Neural crest cell (in vitro differentiated cells): ENCODE data around the gene RPL10L. TPM values are rescaled to one million over a fixed set of nuclear protein-coding genes. Genes with fewer than 3 reads are reported as not detected.
A peak's percentile ranks its signal among the peaks of the same experiment; 100 is the strongest.

ENCODE experiments used
- DNase-seq: peaks from one replicate; pipeline ENCODE4 v3.0.0; 2021; ENCODE audit warnings: low read depth, mixed read lengths, low spot score
- H3K27ac Mint-ChIP-seq: one replicate; pipeline ENCODE4 v1.8.0; 2021; ENCODE audit warnings: mild to moderate bottlenecking, mixed read lengths; ENCODE audit not compliant: unreplicated experiment
- H3K27me3 Mint-ChIP-seq: 2 replicates; pipeline ENCODE4 v1.8.0; 2021; ENCODE audit warnings: low read depth, mild to moderate bottlenecking, mixed read lengths
- H3K36me3 Mint-ChIP-seq: 2 replicates; pipeline ENCODE4 v1.8.0; 2021; ENCODE audit warnings: low read depth, mild to moderate bottlenecking, mixed read lengths
- H3K4me1 Mint-ChIP-seq: 2 replicates; pipeline ENCODE4 v1.8.0; 2021; ENCODE audit warnings: mixed read lengths
- H3K4me3 Mint-ChIP-seq: one replicate; pipeline ENCODE4 v1.8.0; 2021; ENCODE audit warnings: mild to moderate bottlenecking, mixed read lengths
- H3K9me3 Mint-ChIP-seq: 2 replicates; pipeline ENCODE4 v1.8.0; 2021; ENCODE audit warnings: mixed read lengths
- long read RNA-seq: library from polyadenylated mRNA; unstranded; transcript quantifications from one replicate; pipeline ENCODE4 v2.0.0, GENCODE V29; 2020
- total RNA-seq: library from RNA; stranded (reverse); gene quantifications from 2 replicates; pipeline ENCODE4 v1.2.1, GENCODE V29; 2021
- TF ChIP-seq, protein P1 (sequence below): fragments of 200-600 bp; sonication (generic); conservative IDR thresholded peaks from 2 replicates; pipeline ENCODE4 v1.5.0; 2021; ENCODE audit warnings: antibody characterized with exemption, mild to moderate bottlenecking

Gene RPL10L
- not detected in 2 replicates for total RNA-seq
- long read RNA-seq = 0 reads

DNA sequence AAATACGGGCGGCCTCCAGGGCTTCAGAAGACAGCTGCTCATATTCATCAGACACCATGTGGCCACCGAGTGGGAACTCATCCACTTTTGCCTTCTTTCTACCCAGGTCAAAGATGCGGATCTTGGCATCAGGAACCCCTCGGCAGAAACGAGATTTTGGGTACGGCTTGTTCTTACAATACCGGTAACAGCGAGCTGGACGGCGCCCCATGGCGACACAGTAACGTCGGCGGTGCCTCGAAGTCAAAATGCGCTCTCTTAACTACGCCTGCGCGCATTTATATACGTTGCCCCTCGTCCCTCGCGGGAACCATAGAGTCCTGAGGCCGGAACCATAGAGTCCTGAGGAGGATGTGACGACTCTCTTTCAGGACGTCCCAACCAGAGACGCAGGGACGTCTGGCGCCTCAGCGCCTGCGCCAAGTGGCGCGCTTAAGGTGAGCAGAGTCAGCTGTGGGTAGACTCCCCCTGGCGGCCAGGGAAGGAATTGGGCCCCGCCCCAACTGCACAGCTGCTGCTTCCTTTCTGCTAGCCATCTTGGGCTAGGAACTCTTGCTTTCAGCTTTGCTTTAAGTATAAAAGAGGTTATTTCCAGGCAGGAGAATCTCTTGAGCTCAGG is at the start of gene RPL10L:
Gene RPL10L (minus strand): TSS at position 256 of the 619 bp plus-strand sequence. CDS start 45 bp downstream, at position 211.
- no peak for DNase-seq
- Mint-ChIP-seq H3K9me3 (peaks cover 2% of the 10 kb centered on the region), H3K36me3 (no peaks in the 10 kb centered on the region), H3K27me3 (no peaks in the 10 kb centered on the region), H3K4me1 (no peaks in the 10 kb centered on the region), H3K4me3 (no peak within 1 kb of the TSS), H3K27ac (no peak within 1 kb of the TSS)
- TF ChIP-seq, protein P1, sequence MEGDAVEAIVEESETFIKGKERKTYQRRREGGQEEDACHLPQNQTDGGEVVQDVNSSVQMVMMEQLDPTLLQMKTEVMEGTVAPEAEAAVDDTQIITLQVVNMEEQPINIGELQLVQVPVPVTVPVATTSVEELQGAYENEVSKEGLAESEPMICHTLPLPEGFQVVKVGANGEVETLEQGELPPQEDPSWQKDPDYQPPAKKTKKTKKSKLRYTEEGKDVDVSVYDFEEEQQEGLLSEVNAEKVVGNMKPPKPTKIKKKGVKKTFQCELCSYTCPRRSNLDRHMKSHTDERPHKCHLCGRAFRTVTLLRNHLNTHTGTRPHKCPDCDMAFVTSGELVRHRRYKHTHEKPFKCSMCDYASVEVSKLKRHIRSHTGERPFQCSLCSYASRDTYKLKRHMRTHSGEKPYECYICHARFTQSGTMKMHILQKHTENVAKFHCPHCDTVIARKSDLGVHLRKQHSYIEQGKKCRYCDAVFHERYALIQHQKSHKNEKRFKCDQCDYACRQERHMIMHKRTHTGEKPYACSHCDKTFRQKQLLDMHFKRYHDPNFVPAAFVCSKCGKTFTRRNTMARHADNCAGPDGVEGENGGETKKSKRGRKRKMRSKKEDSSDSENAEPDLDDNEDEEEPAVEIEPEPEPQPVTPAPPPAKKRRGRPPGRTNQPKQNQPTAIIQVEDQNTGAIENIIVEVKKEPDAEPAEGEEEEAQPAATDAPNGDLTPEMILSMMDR = peak; percentile 30

DNA sequence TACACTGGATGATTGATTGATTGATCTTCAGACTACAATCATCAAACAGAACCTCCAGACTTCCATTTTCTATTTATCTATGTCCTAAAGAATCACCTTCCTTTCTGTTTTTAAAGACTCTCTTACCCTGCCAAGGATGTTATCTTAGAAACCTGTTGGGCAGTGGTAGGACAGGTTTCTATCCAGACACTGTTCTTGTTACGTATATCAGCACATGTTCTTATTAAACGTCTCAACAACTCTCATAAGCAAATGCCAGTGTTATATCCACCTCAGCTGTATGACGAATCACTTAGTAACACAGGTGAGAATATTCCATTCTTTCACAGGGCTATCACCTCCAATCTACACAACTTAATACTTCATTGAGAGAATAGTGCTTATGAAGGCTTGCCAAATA is 40.2 kb upstream of the RPL10L start:
- H3K9me3 Mint-ChIP-seq = no peaks in the 10 kb centered on the region
- no peak overlapping the region for H3K27ac Mint-ChIP-seq
- no peaks in the 10 kb centered on the region for H3K36me3 Mint-ChIP-seq
- H3K4me1 Mint-ChIP-seq = no peaks in the 10 kb centered on the region
- DNase-seq = no peak
- H3K4me3 Mint-ChIP-seq = no peak overlapping the region
- TF ChIP-seq, protein P1 = no peak
- H3K27me3 Mint-ChIP-seq = no peaks in the 10 kb centered on the region

DNA sequence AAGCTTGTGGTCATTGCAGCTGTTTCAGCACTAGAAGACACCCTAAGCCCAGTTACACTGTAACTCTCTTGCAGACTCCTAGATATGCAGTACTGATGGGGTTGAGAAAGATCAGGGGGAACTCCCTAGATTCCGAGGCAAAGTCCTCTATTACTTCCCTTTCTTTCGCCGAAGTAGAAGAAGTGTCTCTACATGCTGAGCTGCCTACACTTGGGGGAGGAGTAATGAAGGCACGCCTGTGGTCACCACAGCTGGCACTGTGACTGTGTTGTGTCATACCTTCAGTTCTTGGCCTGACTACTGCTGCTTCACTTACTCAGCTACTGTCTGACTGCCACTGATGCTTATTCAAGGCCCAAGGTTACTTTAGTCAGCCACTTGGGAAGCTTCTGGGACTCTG is 35.1 kb upstream of the RPL10L start:
- TF ChIP-seq, protein P1 = no peak
- no peaks in the 10 kb centered on the region for H3K27me3 Mint-ChIP-seq
- no peak overlapping the region for H3K27ac Mint-ChIP-seq
- DNase-seq = no peak
- H3K36me3 Mint-ChIP-seq = peaks cover 7% of the 10 kb centered on the region
- H3K4me3 Mint-ChIP-seq = no peak overlapping the region
- H3K4me1 Mint-ChIP-seq = no peaks in the 10 kb centered on the region
- H3K9me3 Mint-ChIP-seq = peaks cover 6% of the 10 kb centered on the region

DNA sequence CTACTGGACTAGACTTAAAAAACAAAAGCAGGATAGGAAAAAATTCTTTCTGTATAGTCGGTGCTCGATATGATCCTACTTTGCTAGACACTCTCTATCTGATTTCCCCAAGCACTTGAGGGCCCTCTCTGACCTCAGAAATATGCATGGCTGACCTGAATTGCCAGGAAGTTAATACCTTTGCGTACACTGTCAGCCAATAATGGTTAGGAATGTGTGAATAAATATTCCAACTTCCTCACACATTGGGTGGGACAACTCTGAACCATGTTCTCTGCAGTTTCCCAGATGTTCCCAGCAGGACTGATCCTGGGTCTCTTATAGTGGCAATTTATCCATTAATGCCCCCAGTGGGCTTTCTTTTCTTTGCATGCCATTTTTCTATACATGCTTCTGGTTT is 20.5 kb upstream of the RPL10L start:
- no peaks in the 10 kb centered on the region for H3K36me3 Mint-ChIP-seq
- DNase-seq = no peak
- peaks cover 4% of the 10 kb centered on the region for H3K9me3 Mint-ChIP-seq
- H3K27ac Mint-ChIP-seq = no peak overlapping the region
- peaks cover 4% of the 10 kb centered on the region for H3K4me1 Mint-ChIP-seq
- TF ChIP-seq, protein P1 = no peak
- H3K27me3 Mint-ChIP-seq = no peaks in the 10 kb centered on the region
- no peak overlapping the region for H3K4me3 Mint-ChIP-seq

DNA sequence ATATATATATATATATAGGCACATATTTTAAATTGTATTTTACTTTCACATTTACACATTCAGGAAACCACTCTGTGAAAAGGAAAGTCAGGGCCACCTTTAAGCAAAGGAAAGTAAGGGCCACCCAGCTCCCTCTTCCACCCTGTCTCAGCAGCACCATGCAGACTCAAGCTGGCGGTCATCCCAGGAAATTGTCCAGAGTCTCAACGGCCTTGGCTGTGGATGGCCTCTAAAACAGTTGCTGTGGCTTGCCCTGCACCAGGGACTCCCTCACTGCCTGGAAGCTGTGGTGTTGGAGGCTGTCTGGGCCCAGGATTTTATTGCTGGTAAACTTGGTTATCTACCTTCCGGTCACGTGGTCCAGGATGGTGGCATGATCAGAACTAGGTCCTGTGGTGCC is 11.8 kb upstream of the RPL10L start:
- Mint-ChIP-seq H3K36me3 (no peaks in the 10 kb centered on the region), H3K9me3 (peaks cover 10% of the 10 kb centered on the region), H3K27me3 (no peaks in the 10 kb centered on the region), H3K4me1 (no peaks in the 10 kb centered on the region), H3K27ac (no peak overlapping the region), H3K4me3 (no peak overlapping the region)
- TF ChIP-seq, protein P1 = no peak
- DNase-seq = no peak
